ENCODE measurements around the gene FAXDC2. TPM values are rescaled to one million over a fixed set of nuclear protein-coding genes. Genes with fewer than 3 reads are reported as not detected.

Gene FAXDC2
- total and polyA plus RNA-seq, 2 of the 13 experiments (the other 11 are each of a cell fraction or from before 2014, with no cell fraction given), result 4.7 to 58.8 TPM

GRCh38 chr5:154850255-154851062 is at the start of gene FAXDC2 (continued):
- TF ChIP-seq HOMEZ (CRISPR knock-in tag; IDR thresholded peaks at IDR 0.05; ENCODE audit: low read depth) (0 out of 2 replicates have a peak, but pooled peaks have one; percentile 42), MEIS1 (CRISPR knock-in tag; IDR thresholded peaks at IDR 0.05; ENCODE audit: borderline replicate concordance) (no peak), NFYB (CRISPR knock-in tag; IDR thresholded peaks at IDR 0.05) (peak; percentile 24; the same call in 1 of the 2 replicates), SMYD3 (CRISPR knock-in tag; IDR thresholded peaks at IDR 0.05) (no peak), FOXA3 (CRISPR knock-in tag; IDR thresholded peaks at IDR 0.05) (0 out of 2 replicates have a peak, but pooled peaks have one; percentile 9), HMGXB4 (CRISPR knock-in tag; IDR thresholded peaks at IDR 0.05; ENCODE audit: borderline replicate concordance in 1 of 2, low read depth in 1 of 2) (0 out of 4 replicates have a peak, but pooled peaks of 1 of the 2 experiments have one; percentile 3), CHD4 (IDR thresholded peaks at IDR 0.05; ENCODE audit: borderline replicate concordance, low read length) (no peak), CEBPB (IDR thresholded peaks at IDR 0.05; ENCODE audit: borderline replicate concordance, low read depth, low read length) (no peak), ATF1 (CRISPR knock-in tag; IDR thresholded peaks at IDR 0.05) (no peak), POGK (CRISPR knock-in tag; conservative IDR thresholded peaks at IDR 0.05) (no peak), TFDP2 (CRISPR knock-in tag; IDR thresholded peaks at IDR 0.05) (no peak), MTF2 (CRISPR knock-in tag; IDR thresholded peaks at IDR 0.05; ENCODE audit: borderline replicate concordance) (no peak), SIN3B (IDR thresholded peaks at IDR 0.05; ENCODE audit: low read length) (no peak), FOXK2 (IDR thresholded peaks at IDR 0.05) (no peak), ZNF180 (CRISPR knock-in tag; IDR thresholded peaks at IDR 0.05; ENCODE audit: borderline replicate concordance, low read depth) (no peak), NAIF1 (CRISPR knock-in tag; IDR thresholded peaks at IDR 0.05; ENCODE audit: borderline replicate concordance) (no peak), FIP1L1 (IDR thresholded peaks at IDR 0.05; ENCODE audit: borderline replicate concordance, insufficient read depth, low read depth, low read length) (no peak), ZBTB34 (CRISPR knock-in tag; IDR thresholded peaks at IDR 0.05) (no peak), BCL3 (CRISPR knock-in tag; IDR thresholded peaks at IDR 0.05) (no peak)

All from HepG2 (cell line).